Immature natural killer cell (primary cell): Measurements from ENCODE around the gene TAF1B. TPM values are rescaled to one million over a fixed set of nuclear protein-coding genes. Genes with fewer than 3 reads are reported as not detected.

Experiments
- DNase-seq, 3 donors: peaks; one replicate each; pipeline ENCODE4 v3.0.0; 2022; ENCODE audit warnings: mixed read lengths in 1 of 3
- H3K27ac Mint-ChIP-seq, 6 donors: one replicate each; pipeline ENCODE4 v1.8.0; 2020; ENCODE audit warnings: mixed read lengths in 6 of 6, mild to moderate bottlenecking in 5 of 6, inconsistent platforms in 4 of 6, moderate library complexity in 3 of 6
- H3K27me3 Mint-ChIP-seq, 3 donors: one replicate each; pipeline ENCODE4 v1.8.0; 2020 to 2021; ENCODE audit warnings: low read depth in 3 of 3, mild to moderate bottlenecking in 3 of 3, mixed read lengths in 3 of 3, moderate library complexity in 3 of 3, inconsistent platforms in 1 of 3
- H3K36me3 Mint-ChIP-seq, 3 donors: one replicate each; pipeline ENCODE4 v1.8.0; 2020; ENCODE audit warnings: mixed read lengths in 3 of 3, inconsistent platforms in 2 of 3, mild to moderate bottlenecking in 2 of 3
- H3K4me1 Mint-ChIP-seq, 2 donors: one replicate each; pipeline ENCODE4 v1.8.0; 2020; ENCODE audit warnings: inconsistent platforms in 2 of 2, mild to moderate bottlenecking in 2 of 2, mixed read lengths in 2 of 2, moderate library complexity in 1 of 2
- H3K4me3 Mint-ChIP-seq, 5 donors: one replicate each; pipeline ENCODE4 v1.8.0; 2020; ENCODE audit warnings: mild to moderate bottlenecking in 5 of 5, mixed read lengths in 5 of 5, inconsistent platforms in 3 of 5, moderate library complexity in 3 of 5
- H3K9me3 Mint-ChIP-seq, 6 donors: one replicate each; pipeline ENCODE4 v1.8.0; 2020; ENCODE audit warnings: mild to moderate bottlenecking in 6 of 6, mixed read lengths in 6 of 6, inconsistent platforms in 4 of 6, moderate library complexity in 3 of 6
- polyA plus RNA-seq, 3 donors: library from polyadenylated mRNA; unstranded; fragments of 300-500 nt; fragmentation: Illumina TruSeq; gene quantifications; one replicate each; pipeline ENCODE4 v1.2.3, GENCODE V29; 2021

TAF1B gene
- polyA plus RNA-seq, 3 donors from 2014 or later = 8.7 to 21.8 (median 10.2) TPM

DNA sequence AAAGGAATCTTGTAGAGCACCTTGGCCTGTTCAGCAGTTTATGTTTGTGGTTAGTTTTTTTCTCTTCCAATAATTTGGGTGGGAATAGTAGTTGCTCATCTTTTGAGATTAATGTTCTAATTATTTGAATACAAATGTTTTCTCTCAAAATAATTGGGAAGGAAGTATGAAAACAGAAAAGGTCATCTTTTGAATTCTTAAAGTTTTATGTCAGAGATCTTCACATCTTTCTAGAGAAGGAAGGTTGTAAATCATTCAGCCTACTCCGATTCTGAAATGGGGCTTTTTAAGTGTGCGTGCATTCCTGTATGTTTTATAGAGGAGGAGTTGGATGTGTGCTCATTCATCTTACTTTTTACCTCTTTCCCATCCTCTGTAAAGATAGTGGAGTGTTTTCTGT, 137.2 kb downstream of the TAF1B start:
- DNase-seq = no peak
- H3K36me3 Mint-ChIP-seq = no peaks in the 10 kb centered on the region
- peaks cover 4 to 16% of the 10 kb centered on the region in 2 donors for H3K4me1 Mint-ChIP-seq
- no peak overlapping the region for H3K27ac Mint-ChIP-seq
- H3K9me3 Mint-ChIP-seq = no peaks in the 10 kb centered on the region
- H3K27me3 Mint-ChIP-seq = peaks cover 4 to 13% (median 6%) of the 10 kb centered on the region in 3 donors
- H3K4me3 Mint-ChIP-seq = no peak overlapping the region

DNA sequence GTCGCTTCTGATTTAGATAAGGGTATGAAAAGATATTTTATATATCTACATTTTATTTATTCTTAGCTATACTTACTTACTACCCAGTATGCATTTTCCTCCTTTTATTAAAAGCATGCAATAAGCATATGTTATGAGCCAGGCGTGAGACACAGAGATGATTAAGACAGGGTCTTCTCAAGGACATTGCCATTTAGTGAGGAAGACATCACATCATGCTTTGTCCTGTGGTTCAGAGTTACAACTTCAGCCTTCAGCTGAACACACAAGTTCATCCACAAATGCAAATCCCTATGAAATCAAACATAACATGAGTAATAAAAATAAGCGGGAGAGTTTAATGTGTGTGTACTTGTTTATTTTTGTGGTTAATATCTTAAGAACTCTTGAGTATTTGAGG, 138.4 kb downstream of the TAF1B start:
- H3K36me3 Mint-ChIP-seq = no peaks in the 10 kb centered on the region
- H3K4me1 Mint-ChIP-seq = peaks cover 4 to 16% of the 10 kb centered on the region in 2 donors
- peaks cover 2 to 11% (median 3%) of the 10 kb centered on the region in 3 donors for H3K27me3 Mint-ChIP-seq
- H3K9me3 Mint-ChIP-seq = no peaks in the 10 kb centered on the region
- no peak overlapping the region for H3K27ac Mint-ChIP-seq
- H3K4me3 Mint-ChIP-seq = no peak overlapping the region
- no peak for DNase-seq

GRCh38 chr2:9982248-9982647, 139.0 kb downstream of the TAF1B start:
- Mint-ChIP-seq H3K4me1 (peaks cover 4 to 16% of the 10 kb centered on the region in 2 donors), H3K27me3 (peaks cover 2 to 7% (median 3%) of the 10 kb centered on the region in 3 donors), H3K36me3 (no peaks in the 10 kb centered on the region), H3K9me3 (no peaks in the 10 kb centered on the region), H3K4me3 (no peak overlapping the region), H3K27ac (no peak overlapping the region)
- no peak for DNase-seq

GRCh38 chr2:9982891-9983290, 139.6 kb downstream of the TAF1B start:
- no peaks in the 10 kb centered on the region for H3K9me3 Mint-ChIP-seq
- H3K36me3 Mint-ChIP-seq = no peaks in the 10 kb centered on the region
- DNase-seq = no peak
- H3K27me3 Mint-ChIP-seq = peaks cover 2 to 7% (median 2%) of the 10 kb centered on the region in 3 donors
- H3K27ac Mint-ChIP-seq = no peak overlapping the region
- peaks cover 4 to 16% of the 10 kb centered on the region in 2 donors for H3K4me1 Mint-ChIP-seq
- no peak overlapping the region for H3K4me3 Mint-ChIP-seq

- Mint-ChIP-seq H3K4me1 (peaks cover 4 to 16% of the 10 kb centered on the region in 2 donors), H3K36me3 (no peaks in the 10 kb centered on the region), H3K4me3 (no peak overlapping the region), H3K27ac (no peak overlapping the region), H3K27me3 (peaks cover 0 to 3% (median 2%) of the 10 kb centered on the region in 3 donors), H3K9me3 (no peaks in the 10 kb centered on the region)
- peak in 1 of 3 donors; percentile 10 for DNase-seq
Observed at GRCh38 chr2:9983401-9984216, 140.3 kb downstream of the TAF1B start.

Other genes with a start within 250 kb of the TAF1B start
- gene YWHAQ, start 212.5 kb upstream of the TAF1B start, polyA plus RNA-seq = 100 to 1,000 TPM; 406 to 761 (median 479) TPM
- gene GRHL1, start 108.2 kb downstream of the TAF1B start, polyA plus RNA-seq = 1 to 10 TPM in 1 of 3 donors, under 1 TPM in 2; 0.52 to 1.9 (median 0.73) TPM
- 10 to 100 TPM; 10.5 to 18.8 (median 11.7) TPM for gene KLF11, start 200.1 kb downstream of the TAF1B start, polyA plus RNA-seq
- not detected for gene CYS1, start 236.9 kb downstream of the TAF1B start, polyA plus RNA-seq